ENCODE measurements around the gene FERD3L. TPM values are rescaled to one million over a fixed set of nuclear protein-coding genes. Genes with fewer than 3 reads are reported as not detected.
"Not testable (repeated sequence)": the region's sequence is repeated elsewhere in the genome, so short reads cannot be mapped to it uniquely, and the experiment has no call there.

The FERD3L gene, protein sequence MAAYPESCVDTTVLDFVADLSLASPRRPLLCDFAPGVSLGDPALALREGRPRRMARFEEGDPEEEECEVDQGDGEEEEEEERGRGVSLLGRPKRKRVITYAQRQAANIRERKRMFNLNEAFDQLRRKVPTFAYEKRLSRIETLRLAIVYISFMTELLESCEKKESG
- 1 to 10 TPM in 1 of 8 experiments, under 1 TPM in 1, not detected in 6; 0.61 to 1.5 TPM for total RNA-seq

DNA sequence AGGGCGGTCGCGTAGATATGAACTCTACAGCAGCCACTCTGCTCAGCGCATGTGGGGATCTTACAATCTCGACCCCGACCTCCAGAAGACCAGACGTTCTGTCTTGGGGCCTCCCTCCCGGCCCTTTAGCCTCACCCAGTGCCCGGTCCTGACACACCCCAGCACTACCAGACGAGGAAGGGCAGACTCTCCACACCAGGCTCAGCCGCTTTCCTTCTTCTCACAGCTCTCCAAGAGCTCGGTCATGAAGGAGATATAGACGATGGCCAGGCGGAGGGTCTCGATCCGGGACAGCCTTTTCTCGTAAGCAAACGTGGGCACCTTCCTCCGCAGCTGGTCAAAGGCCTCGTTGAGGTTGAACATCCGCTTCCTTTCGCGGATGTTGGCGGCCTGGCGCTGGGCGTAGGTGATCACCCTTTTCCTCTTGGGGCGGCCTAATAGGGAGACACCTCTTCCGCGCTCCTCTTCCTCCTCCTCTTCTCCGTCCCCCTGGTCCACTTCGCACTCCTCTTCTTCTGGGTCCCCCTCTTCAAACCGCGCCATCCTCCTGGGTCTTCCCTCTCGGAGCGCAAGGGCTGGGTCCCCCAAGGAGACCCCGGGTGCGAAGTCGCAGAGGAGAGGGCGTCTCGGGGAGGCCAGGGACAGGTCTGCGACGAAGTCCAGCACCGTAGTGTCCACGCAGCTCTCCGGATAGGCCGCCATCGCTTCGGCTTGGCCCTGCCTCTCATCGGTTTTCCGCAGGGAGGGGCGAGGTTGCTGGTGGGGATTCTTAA is at the start of gene FERD3L:
FERD3L (minus strand) TSS at position 761 of the 773 bp plus-strand sequence; CDS start at position 702, 59 bp downstream.
- WGBS, 10 experiments: 16 to 51% (median 28%) methylated on average over 2 to 22 of the region's 51 CpGs; no CpG with 5 or more reads in 2 of the 10 experiments
- H3K4me1 ChIP-seq (replicated peaks in 1 of 2): no peaks in the 10 kb centered on the region
- peak within 1 kb of the TSS in 1 of 5 donors; percentile 16 for H3K4me3 ChIP-seq
- in situ Hi-C loops (cut with MboI; ENCODE audit: low pct_unique_long_range_greater_than_20kb in 2 of 9, low sequenced_read_pairs in 9 of 9, unreplicated experiment in 9 of 9): loop anchor here in 2 of 9 experiments (25.0 kb wide), 3 partner anchors 167 to 517 kb away; no protein-coding TSS in a partner anchor
- no peak within 1 kb of the TSS for H3K27ac ChIP-seq
- peak in 1 of 8 experiments; percentile 22 for ATAC-seq (replicated peaks in 6 of 8)

GRCh38 chr7:19194417-19194816 is 49.2 kb upstream of the FERD3L start:
- H3K4me3 ChIP-seq; H3K4me1 ChIP-seq (replicated peaks in 1 of 2); ATAC-seq (replicated peaks in 6 of 8); in situ Hi-C loops (cut with MboI; ENCODE audit: low pct_unique_long_range_greater_than_20kb in 2 of 9, low sequenced_read_pairs in 9 of 9, unreplicated experiment in 9 of 9); H3K27ac ChIP-seq: not testable (repeated sequence)
- 35 to 47% methylated on average over 2 to 4 of the region's 14 CpGs; no CpG with 5 or more reads in 8 of the 10 experiments for WGBS, 10 experiments

GRCh38 chr7:19181634-19182033 is 36.4 kb upstream of the FERD3L start:
- Histone ChIP-seq H3K4me3 (no peak overlapping the region), H3K27ac (no peak overlapping the region), H3K4me1 (replicated peaks in 1 of 2) (no peaks in the 10 kb centered on the region)
- no peak for ATAC-seq (replicated peaks in 6 of 8)
- in situ Hi-C loops (cut with MboI; ENCODE audit: low pct_unique_long_range_greater_than_20kb in 2 of 9, low sequenced_read_pairs in 9 of 9, unreplicated experiment in 9 of 9): no loop called here
- 0 to 100% (median 71%) methylated on average over 1 of the region's 1 CpG; no CpG with 5 or more reads in 5 of the 10 experiments for WGBS, 10 experiments

DNA sequence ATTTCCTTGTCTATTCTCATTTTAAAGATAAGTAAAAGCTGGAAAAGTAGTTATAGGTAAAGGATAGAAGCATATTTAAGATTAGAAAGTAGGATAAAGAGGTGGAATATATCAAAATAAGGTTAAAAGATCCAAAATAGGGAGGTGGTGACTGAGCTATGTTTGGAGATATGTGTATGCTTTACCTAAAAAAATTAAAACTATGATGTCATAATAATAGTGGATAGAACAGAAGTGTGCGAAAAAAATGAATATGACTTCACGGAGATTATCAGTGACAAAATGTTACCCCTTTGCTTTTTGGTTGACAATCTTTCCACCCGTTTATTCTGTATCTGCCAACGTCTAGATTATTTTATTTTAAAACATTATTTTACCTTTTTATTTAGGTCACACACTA is 33.4 kb upstream of the FERD3L start:
- Histone ChIP-seq H3K27ac (no peak overlapping the region), H3K4me1 (replicated peaks in 1 of 2) (no peaks in the 10 kb centered on the region), H3K4me3 (no peak overlapping the region)
- in situ Hi-C loops (cut with MboI; ENCODE audit: low pct_unique_long_range_greater_than_20kb in 2 of 9, low sequenced_read_pairs in 9 of 9, unreplicated experiment in 9 of 9): no loop called here
- WGBS, 10 experiments: 63 to 93% (median 76%) methylated on average over 2 to 4 of the region's 4 CpGs; no CpG with 5 or more reads in 1 of the 10 experiments
- ATAC-seq (replicated peaks in 6 of 8): no peak

DNA sequence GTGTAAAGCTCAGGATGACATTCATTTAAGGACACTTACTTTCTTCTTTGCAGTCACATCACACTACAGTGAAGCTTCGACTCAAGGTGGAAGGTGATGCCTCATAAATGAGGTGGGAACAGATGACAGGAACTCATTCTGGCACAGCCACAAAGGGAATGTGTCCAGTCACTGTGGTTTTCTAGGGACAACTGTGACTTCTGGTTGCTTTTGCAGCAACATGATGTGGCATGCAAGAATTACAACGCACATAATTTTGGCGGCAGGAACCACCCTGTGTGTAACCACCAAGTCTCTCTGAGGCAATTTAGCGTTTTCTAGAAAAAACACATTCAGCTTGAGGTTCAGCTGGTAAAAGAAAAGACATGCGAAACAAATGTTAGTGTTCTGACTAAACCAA is 32.0 kb upstream of the FERD3L start:
- Histone ChIP-seq H3K4me1 (replicated peaks in 1 of 2) (no peaks in the 10 kb centered on the region), H3K27ac (no peak overlapping the region), H3K4me3 (no peak overlapping the region)
- in situ Hi-C loops (cut with MboI; ENCODE audit: low pct_unique_long_range_greater_than_20kb in 2 of 9, low sequenced_read_pairs in 9 of 9, unreplicated experiment in 9 of 9): no loop called here
- peak in 2 of 8 experiments; percentile 66 to 87 for ATAC-seq (replicated peaks in 6 of 8)
- 0 to 100% (median 73%) methylated on average over 1 to 5 of the region's 5 CpGs; no CpG with 5 or more reads in 1 of the 10 experiments for WGBS, 10 experiments

DNA sequence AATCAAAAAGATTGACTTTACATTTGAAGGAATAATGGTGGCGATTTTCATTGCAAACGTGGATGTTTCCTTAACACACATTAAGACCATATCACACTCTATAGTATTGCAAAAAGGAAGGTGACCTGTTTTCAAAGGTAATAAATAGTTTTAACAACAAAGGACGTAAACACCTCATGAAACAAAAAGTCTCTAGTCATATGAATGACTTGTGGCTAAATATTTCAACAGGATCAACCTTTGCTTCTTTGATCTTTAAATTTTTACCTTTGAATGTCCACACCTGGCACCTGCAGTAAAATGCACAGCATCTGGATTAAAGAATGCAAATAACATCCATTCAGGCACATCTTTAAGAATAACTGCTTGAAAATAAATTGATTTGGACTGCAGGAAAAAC is 30.0 kb upstream of the FERD3L start:
- H3K4me3 ChIP-seq: no peak overlapping the region
- ATAC-seq (replicated peaks in 6 of 8): no peak
- in situ Hi-C loops (cut with MboI; ENCODE audit: low pct_unique_long_range_greater_than_20kb in 2 of 9, low sequenced_read_pairs in 9 of 9, unreplicated experiment in 9 of 9): no loop called here
- WGBS, 10 experiments: 20 to 94% (median 82%) methylated on average over 2 to 3 of the region's 3 CpGs
- no peak overlapping the region for H3K27ac ChIP-seq
- H3K4me1 ChIP-seq (replicated peaks in 1 of 2): no peaks in the 10 kb centered on the region

GRCh38 chr7:19161671-19162070 is 16.4 kb upstream of the FERD3L start:
- ATAC-seq (replicated peaks in 6 of 8): no peak

GRCh38 chr7:19146699-19147098 is 1.5 kb upstream of the FERD3L start:
- Histone ChIP-seq H3K4me1 (replicated peaks in 1 of 2) (no peaks in the 10 kb centered on the region), H3K4me3 (no peak overlapping the region), H3K27ac (no peak overlapping the region)
- WGBS, 10 experiments: 2 to 31% (median 13%) methylated on average over 1 to 4 of the region's 4 CpGs; no CpG with 5 or more reads in 2 of the 10 experiments
- in situ Hi-C loops (cut with MboI; ENCODE audit: low pct_unique_long_range_greater_than_20kb in 2 of 9, low sequenced_read_pairs in 9 of 9, unreplicated experiment in 9 of 9): loop anchor here in 2 of 9 experiments (25.0 kb wide), 3 partner anchors 166 to 516 kb away; no protein-coding TSS in a partner anchor
- ATAC-seq (replicated peaks in 6 of 8): peak in 1 of 8 experiments; percentile 25

More at GRCh38 chr7:19161671-19162070, 16.4 kb upstream of the FERD3L start:
- in situ Hi-C loops (cut with MboI; ENCODE audit: low pct_unique_long_range_greater_than_20kb in 2 of 9, low sequenced_read_pairs in 9 of 9, unreplicated experiment in 9 of 9): no loop called here
- no peaks in the 10 kb centered on the region for H3K4me1 ChIP-seq (replicated peaks in 1 of 2)
- 49 to 100% (median 87%) methylated on average over 1 to 3 of the region's 3 CpGs; no CpG with 5 or more reads in 3 of the 10 experiments for WGBS, 10 experiments
- H3K4me3 ChIP-seq: no peak overlapping the region
- no peak overlapping the region for H3K27ac ChIP-seq

DNA sequence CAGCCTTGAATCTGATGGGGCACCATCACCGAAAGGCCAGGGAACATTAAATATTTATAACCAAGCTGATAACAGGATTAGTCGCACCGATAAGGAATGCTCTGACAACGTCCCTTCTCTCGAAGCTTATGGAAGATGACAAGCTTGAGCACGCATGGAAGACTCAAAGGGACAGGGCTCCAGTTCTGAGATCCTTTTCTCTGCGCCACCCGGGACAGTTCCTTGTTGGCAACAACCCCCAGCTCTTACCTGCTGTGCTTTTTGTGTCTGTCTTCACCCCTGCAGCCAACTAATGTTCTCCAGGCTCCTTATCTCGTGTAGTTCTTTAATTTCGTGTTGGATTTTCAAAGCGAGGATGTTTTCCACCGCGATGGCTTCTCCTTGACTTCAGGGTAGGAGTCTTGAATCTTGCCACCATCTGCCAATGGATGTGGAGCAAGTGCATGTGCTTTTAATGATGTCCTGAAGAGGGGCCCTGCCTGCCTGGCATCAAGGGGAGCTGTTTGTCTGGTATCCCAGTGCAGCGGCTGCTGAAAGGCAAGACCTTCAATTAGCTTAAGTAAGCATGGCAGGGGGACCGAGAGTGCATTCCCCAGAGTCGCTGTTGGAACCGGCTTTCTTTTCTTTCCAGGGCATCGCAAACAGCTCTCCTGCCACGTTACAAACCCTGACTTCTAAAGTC is 354 bp upstream of the FERD3L start:
- ATAC-seq (replicated peaks in 6 of 8): peak in 3 of 8 experiments; percentile 57 to 99 (median 74)
- in situ Hi-C loops (cut with MboI; ENCODE audit: low pct_unique_long_range_greater_than_20kb in 2 of 9, low sequenced_read_pairs in 9 of 9, unreplicated experiment in 9 of 9): loop anchor here in 2 of 9 experiments (25.0 kb wide), 3 partner anchors 167 to 517 kb away; no protein-coding TSS in a partner anchor
- 0 to 82% (median 15%) methylated on average over 1 to 19 of the region's 19 CpGs; no CpG with 5 or more reads in 1 of the 10 experiments for WGBS, 10 experiments
- H3K4me3 ChIP-seq: peak overlapping the region in 1 of 5 donors; percentile 16
- H3K27ac ChIP-seq: no peak overlapping the region
- H3K4me1 ChIP-seq (replicated peaks in 1 of 2): no peaks in the 10 kb centered on the region

DNA sequence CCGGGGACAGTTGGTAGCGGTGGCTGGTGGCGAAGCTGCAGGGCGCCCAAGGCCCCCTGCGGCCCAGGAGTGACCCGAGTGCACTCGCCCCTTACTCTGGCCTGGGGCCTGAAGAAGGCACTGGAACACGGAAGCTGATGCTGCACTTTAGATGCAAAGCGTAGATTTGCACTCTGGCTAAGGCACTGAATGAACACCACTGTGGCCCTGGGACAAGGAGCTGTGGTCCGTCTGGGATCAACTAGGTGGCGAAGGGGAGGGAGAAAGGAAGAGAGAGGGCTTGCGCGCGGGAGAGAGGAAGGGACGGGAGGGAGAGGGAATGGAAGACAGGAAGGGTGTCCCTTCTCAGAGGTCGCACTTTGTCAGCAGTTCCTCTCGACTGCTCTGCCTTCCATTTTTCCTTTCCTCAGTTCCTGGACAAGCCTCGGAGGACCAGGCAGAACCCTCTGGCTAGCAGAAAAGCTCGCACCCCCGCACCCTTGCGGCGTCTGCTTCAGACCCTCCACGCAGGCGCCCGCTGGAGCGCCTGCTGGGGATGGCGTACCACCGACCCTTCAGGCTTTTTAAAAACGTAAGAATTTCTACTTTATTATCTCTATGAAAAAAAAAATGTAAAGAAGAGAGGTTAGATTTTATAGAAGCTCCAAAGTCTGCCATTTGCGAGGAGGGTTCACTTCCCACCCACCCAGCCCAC is 1.2 kb downstream of the FERD3L start:
- Histone ChIP-seq H3K4me3 (peak overlapping the region in 1 of 5 donors; percentile 16), H3K27ac (no peak overlapping the region), H3K4me1 (replicated peaks in 1 of 2) (no peaks in the 10 kb centered on the region)
- in situ Hi-C loops (cut with MboI; ENCODE audit: low pct_unique_long_range_greater_than_20kb in 2 of 9, low sequenced_read_pairs in 9 of 9, unreplicated experiment in 9 of 9): loop anchor here in 2 of 9 experiments (25.0 kb wide), 3 partner anchors 168 to 518 kb away; no protein-coding TSS in a partner anchor
- 19 to 62% (median 38%) methylated on average over 3 to 17 of the region's 30 CpGs; no CpG with 5 or more reads in 2 of the 10 experiments for WGBS, 10 experiments
- ATAC-seq (replicated peaks in 6 of 8): peak in 1 of 8 experiments; percentile 32

GRCh38 chr7:19139706-19140327 is 5.4 kb downstream of the FERD3L start:
- in situ Hi-C loops (cut with MboI; ENCODE audit: low pct_unique_long_range_greater_than_20kb in 2 of 9, low sequenced_read_pairs in 9 of 9, unreplicated experiment in 9 of 9): loop anchor here in 2 of 9 experiments (25.0 kb wide), 3 partner anchors 172 to 522 kb away; no protein-coding TSS in a partner anchor
- Histone ChIP-seq H3K4me1 (replicated peaks in 1 of 2) (no peaks in the 10 kb centered on the region), H3K4me3 (no peak overlapping the region), H3K27ac (no peak overlapping the region)
- no peak for ATAC-seq (replicated peaks in 6 of 8)
- WGBS, 10 experiments: 55 to 94% (median 82%) methylated on average over 1 to 4 of the region's 4 CpGs

DNA sequence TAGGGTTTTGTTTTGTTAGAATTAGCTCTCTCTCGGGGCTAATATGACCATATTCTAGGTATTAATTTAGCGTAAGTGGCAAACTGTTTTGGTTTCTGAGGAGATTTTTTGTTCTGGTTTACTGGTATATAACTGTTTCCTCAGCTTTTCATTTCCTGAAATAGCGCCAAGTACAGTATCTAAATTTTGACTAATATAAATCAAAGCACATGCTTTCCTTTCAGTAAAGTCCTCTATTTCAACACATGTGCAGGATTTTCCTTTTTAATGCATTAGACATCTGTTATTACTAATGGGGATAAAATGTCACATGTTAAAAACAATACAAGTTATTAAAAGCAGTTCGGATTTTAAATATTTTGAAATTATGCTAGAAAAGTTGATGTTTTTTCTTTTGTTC is 11.3 kb downstream of the FERD3L start:
- ATAC-seq (replicated peaks in 6 of 8): peak in 3 of 8 experiments; percentile 57 to 59 (median 57)
- no peak overlapping the region for H3K4me3 ChIP-seq
- WGBS, 10 experiments: 25 to 95% (median 68%) methylated on average over 2 to 4 of the region's 4 CpGs
- in situ Hi-C loops (cut with MboI; ENCODE audit: low pct_unique_long_range_greater_than_20kb in 2 of 9, low sequenced_read_pairs in 9 of 9, unreplicated experiment in 9 of 9): loop anchor here in 2 of 9 experiments (25.0 kb wide), 3 partner anchors 178 to 528 kb away; no protein-coding TSS in a partner anchor
- H3K27ac ChIP-seq: no peak overlapping the region
- no peaks in the 10 kb centered on the region for H3K4me1 ChIP-seq (replicated peaks in 1 of 2)

Data from motor neuron (in vitro differentiated cells).